GM23248 (cell line): ENCODE measurements around the gene PCCA.

ENCODE experiments used
- EZH2 ChIP-seq: fragments of 200-600 bp; sonication (generic); IDR thresholded peaks from 2 replicates; pipeline ENCODE4 v1.6.1; 2018; ENCODE audit warnings: antibody characterized with exemption, mild to moderate bottlenecking; ENCODE audit not compliant: insufficient read depth, poor library complexity, severe bottlenecking
- EZH2phosphoT487 ChIP-seq: fragments of 200-600 bp; sonication (generic); IDR thresholded peaks from 2 replicates; pipeline ENCODE4 v1.6.1; 2018; ENCODE audit warnings: antibody characterized with exemption, moderate library complexity, mild to moderate bottlenecking, low read depth; ENCODE audit not compliant: insufficient read depth

DNA sequence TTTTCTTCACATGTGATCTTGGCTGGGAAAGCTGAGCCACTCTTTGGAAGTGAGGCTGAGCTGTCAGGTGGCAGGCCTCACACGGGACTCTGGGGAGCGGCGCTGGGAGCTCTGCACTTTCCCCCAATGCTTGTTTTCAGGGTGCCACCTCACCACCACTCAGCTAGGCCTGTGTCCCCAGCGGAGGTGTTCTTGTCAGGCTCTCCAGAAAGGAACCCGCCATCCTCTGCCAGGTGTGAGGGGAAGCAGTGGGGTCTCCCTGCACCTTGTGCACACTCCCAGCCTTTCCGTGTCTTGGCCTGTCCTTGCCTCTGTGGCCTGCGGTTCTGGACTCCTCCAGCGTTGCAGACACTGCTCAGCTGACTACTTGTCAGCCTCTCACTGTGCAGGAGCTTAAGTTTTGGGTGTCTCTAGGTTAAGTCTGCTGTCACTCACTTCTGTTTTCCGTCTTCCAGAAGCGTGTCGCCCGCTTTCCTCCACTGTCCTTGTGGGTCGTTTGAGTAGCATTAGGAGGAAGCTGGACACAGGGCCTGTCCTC, 447.8 kb downstream of the PCCA start:
- no peak for TF ChIP-seq EZH2
- no peak for TF ChIP-seq EZH2phosphoT487
